Loucy (cell line): Measurements from ENCODE around the gene TRIM67.

Experiments
- EZH2phosphoT487 ChIP-seq: fragments of 200-600 bp; IDR thresholded peaks from 2 replicates; pipeline ENCODE4 v1.6.1; 2018; ENCODE audit warnings: antibody characterized with exemption, mild to moderate bottlenecking, moderate library complexity, borderline replicate concordance
- TF ChIP-seq, protein P1 (sequence below): fragments of 200-600 bp; sonication (generic); conservative IDR thresholded peaks from 2 replicates; pipeline ENCODE4 v1.5.1; 2014; ENCODE audit warnings: mild to moderate bottlenecking, antibody characterized with exemption, low read length

DNA sequence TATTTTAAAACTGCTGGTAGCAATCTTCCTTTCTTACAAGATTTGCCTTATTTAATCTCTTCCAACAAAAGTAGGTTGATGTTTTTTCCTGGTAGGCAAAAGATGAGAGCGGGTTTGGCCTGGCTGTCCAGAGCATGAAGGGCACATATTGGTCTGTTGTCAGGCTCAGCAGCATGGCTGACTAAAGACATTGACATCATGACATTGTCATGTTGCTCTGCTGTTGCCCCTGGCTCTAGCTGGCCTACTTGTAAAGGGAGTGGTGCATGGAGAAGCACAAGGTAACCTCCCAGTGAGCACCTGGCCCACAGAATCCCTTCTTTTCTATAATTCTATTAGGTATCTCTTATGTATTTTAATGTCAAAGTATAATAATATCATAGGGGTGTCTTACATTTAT is 102.8 kb downstream of the TRIM67 start:
- TF ChIP-seq, protein P1, sequence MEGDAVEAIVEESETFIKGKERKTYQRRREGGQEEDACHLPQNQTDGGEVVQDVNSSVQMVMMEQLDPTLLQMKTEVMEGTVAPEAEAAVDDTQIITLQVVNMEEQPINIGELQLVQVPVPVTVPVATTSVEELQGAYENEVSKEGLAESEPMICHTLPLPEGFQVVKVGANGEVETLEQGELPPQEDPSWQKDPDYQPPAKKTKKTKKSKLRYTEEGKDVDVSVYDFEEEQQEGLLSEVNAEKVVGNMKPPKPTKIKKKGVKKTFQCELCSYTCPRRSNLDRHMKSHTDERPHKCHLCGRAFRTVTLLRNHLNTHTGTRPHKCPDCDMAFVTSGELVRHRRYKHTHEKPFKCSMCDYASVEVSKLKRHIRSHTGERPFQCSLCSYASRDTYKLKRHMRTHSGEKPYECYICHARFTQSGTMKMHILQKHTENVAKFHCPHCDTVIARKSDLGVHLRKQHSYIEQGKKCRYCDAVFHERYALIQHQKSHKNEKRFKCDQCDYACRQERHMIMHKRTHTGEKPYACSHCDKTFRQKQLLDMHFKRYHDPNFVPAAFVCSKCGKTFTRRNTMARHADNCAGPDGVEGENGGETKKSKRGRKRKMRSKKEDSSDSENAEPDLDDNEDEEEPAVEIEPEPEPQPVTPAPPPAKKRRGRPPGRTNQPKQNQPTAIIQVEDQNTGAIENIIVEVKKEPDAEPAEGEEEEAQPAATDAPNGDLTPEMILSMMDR, result no peak
- TF ChIP-seq EZH2phosphoT487, result no peak
